Measurements from ENCODE around the gene NUP93. TPM values are rescaled to one million over a fixed set of nuclear protein-coding genes. Genes with fewer than 3 reads are reported as not detected.
A peak's percentile ranks its signal among the peaks of the same experiment; 100 is the strongest.
"Not testable (repeated sequence)": the region's sequence is repeated elsewhere in the genome, so short reads cannot be mapped to it uniquely, and the experiment has no call there.

The NUP93 gene
- total and polyA plus RNA-seq, 2 experiments from 2014 or later: 139 to 187 TPM

DNA sequence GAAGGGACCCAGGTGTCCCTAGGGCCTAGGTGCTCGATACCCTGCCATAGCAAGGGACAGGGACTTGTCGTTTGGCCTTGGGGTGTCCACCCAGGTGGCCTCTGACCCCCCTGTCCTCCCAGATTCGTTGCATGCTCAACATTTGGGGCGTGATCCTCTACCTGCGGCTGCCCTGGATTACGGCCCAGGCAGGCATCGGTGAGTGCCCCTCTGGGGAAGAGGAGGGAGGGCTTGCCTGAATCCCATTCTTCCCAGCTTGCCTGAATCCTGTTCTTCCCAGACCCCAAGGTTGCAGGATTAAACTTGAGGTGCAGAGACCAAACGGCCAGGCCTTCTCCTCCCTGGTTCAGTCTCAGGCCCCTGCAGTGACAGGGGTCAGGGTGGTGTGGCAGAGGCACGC, 138.2 kb downstream of the NUP93 start (continued):
- no peak for TF ChIP-seq EZH2phosphoT487 (IDR thresholded peaks at IDR 0.05; ENCODE audit: unreplicated experiment)
- no peak for TF ChIP-seq NANOG (IDR thresholded peaks at IDR 0.05; ENCODE audit: borderline replicate concordance)
- TF ChIP-seq, protein P1, sequence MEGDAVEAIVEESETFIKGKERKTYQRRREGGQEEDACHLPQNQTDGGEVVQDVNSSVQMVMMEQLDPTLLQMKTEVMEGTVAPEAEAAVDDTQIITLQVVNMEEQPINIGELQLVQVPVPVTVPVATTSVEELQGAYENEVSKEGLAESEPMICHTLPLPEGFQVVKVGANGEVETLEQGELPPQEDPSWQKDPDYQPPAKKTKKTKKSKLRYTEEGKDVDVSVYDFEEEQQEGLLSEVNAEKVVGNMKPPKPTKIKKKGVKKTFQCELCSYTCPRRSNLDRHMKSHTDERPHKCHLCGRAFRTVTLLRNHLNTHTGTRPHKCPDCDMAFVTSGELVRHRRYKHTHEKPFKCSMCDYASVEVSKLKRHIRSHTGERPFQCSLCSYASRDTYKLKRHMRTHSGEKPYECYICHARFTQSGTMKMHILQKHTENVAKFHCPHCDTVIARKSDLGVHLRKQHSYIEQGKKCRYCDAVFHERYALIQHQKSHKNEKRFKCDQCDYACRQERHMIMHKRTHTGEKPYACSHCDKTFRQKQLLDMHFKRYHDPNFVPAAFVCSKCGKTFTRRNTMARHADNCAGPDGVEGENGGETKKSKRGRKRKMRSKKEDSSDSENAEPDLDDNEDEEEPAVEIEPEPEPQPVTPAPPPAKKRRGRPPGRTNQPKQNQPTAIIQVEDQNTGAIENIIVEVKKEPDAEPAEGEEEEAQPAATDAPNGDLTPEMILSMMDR (conservative IDR thresholded peaks at IDR 0.05; ENCODE audit: low read depth in 2 of 2): no peak
- no peak for TF ChIP-seq JUNB (IDR thresholded peaks at IDR 0.05; ENCODE audit: unreplicated experiment)
- no peak for TF ChIP-seq EZH2 (IDR thresholded peaks at IDR 0.05; ENCODE audit: low read depth, unreplicated experiment)
- TF ChIP-seq ZNF114 (CRISPR knock-in tag; IDR thresholded peaks at IDR 0.05): no peak

DNA sequence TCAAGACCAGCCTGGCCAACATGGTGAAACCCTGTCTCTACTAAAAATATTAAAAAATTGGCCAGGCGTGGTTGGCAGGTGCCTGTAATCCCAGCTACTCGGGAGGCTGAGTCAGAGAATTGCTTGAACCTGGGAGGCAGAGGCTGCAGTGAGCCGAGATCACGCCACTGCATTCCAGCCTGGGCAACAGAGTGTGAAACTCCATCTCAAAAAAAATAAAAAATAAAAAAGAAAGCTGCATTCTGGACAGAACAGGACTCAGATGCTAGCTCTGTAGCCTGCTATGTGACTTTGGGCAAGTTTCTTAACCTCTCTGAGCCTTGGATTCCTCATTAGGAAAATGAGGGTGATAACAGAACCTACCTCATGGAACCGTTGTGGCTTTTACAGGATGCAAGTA, 138.8 kb downstream of the NUP93 start:
- H3K27me3 Mint-ChIP-seq (ENCODE audit: insufficient read depth, low read depth, poor library complexity); H3K27ac Mint-ChIP-seq: not testable (repeated sequence)

DNA sequence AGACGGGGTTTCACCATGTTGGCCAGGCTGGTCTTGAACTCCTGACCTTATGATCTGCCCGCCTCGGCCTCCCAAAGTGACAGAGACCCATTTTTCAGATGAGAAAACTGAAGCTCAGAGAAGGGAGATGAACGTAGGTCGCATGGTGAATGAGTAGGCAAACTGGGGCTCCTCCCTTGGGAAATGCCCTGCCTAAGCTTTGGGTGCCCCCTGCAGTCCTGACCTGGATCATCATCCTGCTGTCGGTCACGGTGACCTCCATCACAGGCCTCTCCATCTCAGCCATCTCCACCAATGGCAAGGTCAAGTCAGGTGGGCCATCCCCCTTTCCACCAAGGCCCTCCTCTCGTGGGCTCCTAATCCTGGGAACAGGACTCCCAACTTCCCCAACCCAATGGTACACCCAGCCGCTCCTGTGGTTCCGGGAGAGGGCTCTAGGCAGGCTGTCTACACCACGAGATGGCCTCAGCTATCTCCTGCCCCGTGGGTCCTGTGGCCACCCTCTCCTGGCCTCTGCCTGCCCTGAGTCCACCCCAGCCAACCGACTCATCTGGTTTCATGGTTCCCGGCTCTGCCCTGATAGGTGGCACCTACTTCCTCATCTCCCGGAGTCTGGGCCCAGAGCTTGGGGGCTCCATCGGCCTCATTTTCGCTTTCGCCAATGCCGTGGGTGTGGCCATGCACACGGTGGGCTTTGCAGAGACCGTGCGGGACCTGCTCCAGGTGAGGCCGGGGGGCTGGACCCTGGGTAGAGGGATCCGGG, 139.8 kb downstream of the NUP93 start:
- H3K4me1 Mint-ChIP-seq: no peaks in the 10 kb centered on the region; the same call in 1 of the 3 replicates
- H3K36me3 Mint-ChIP-seq (ENCODE audit: low read depth): no peaks in the 10 kb centered on the region
- H4K20me1 ChIP-seq (replicated peaks; ENCODE audit: insufficient read depth): no peaks in the 10 kb centered on the region
- H3K27ac ChIP-seq (ENCODE audit: low read depth): no peak overlapping the region
- H3K79me2 ChIP-seq (replicated peaks; ENCODE audit: insufficient read depth): no peaks in the 10 kb centered on the region
- H3K4me3 ChIP-seq: no peak overlapping the region
- no peak overlapping the region for H3K27ac Mint-ChIP-seq
- no peak for TF ChIP-seq POLR2AphosphoS5 (IDR thresholded peaks at IDR 0.05; ENCODE audit: low read depth)
- TF ChIP-seq, protein P1 (conservative IDR thresholded peaks at IDR 0.05; ENCODE audit: low read depth in 2 of 2): peak; percentile 54 to 82
- H3K4me3 Mint-ChIP-seq: no peak overlapping the region
- no peaks in the 10 kb centered on the region for H3K27me3 Mint-ChIP-seq (ENCODE audit: insufficient read depth, low read depth, poor library complexity)
- H3K4me2 ChIP-seq: no peak overlapping the region
- no peak overlapping the region for H2AFZ ChIP-seq
- peak; percentile 72 for ATAC-seq
- H3K9me3 Mint-ChIP-seq: no peaks in the 10 kb centered on the region
- no peaks in the 10 kb centered on the region for H3K4me1 ChIP-seq (ENCODE audit: insufficient read depth)
- no peaks in the 10 kb centered on the region for H3K27me3 ChIP-seq (ENCODE audit: insufficient read depth)
- H3F3A ChIP-seq (replicated peaks; ENCODE audit: low read depth): no peaks in the 10 kb centered on the region
- no peaks in the 10 kb centered on the region for H3K36me3 ChIP-seq (ENCODE audit: insufficient read depth)
- peak; percentile 75 for DNase-seq (ENCODE audit: low spot score)
- H3K9me2 ChIP-seq (ENCODE audit: insufficient read depth): no peaks in the 10 kb centered on the region

More for the DNA sequence above, 138.8 kb downstream of the NUP93 start:
- H3K4me3 ChIP-seq; H2AFZ ChIP-seq; H3K27ac ChIP-seq (ENCODE audit: low read depth); H3K79me2 ChIP-seq (replicated peaks; ENCODE audit: insufficient read depth); H3K27me3 ChIP-seq (ENCODE audit: insufficient read depth); H3K36me3 ChIP-seq (ENCODE audit: insufficient read depth); H3K4me2 ChIP-seq; ATAC-seq; H3K9me3 Mint-ChIP-seq; DNase-seq (ENCODE audit: low spot score); H4K20me1 ChIP-seq (replicated peaks; ENCODE audit: insufficient read depth); H3K4me1 Mint-ChIP-seq; H3K4me3 Mint-ChIP-seq; H3F3A ChIP-seq (replicated peaks; ENCODE audit: low read depth); H3K36me3 Mint-ChIP-seq (ENCODE audit: low read depth); H3K4me1 ChIP-seq (ENCODE audit: insufficient read depth); H3K9me2 ChIP-seq (ENCODE audit: insufficient read depth): not testable (repeated sequence)

All from GM23338 (cell line).